Measurements from ENCODE around the gene FOXE3.
"Not testable (repeated sequence)": the region's sequence is repeated elsewhere in the genome, so short reads cannot be mapped to it uniquely, and the experiment has no call there.

FOXE3 gene

DNA sequence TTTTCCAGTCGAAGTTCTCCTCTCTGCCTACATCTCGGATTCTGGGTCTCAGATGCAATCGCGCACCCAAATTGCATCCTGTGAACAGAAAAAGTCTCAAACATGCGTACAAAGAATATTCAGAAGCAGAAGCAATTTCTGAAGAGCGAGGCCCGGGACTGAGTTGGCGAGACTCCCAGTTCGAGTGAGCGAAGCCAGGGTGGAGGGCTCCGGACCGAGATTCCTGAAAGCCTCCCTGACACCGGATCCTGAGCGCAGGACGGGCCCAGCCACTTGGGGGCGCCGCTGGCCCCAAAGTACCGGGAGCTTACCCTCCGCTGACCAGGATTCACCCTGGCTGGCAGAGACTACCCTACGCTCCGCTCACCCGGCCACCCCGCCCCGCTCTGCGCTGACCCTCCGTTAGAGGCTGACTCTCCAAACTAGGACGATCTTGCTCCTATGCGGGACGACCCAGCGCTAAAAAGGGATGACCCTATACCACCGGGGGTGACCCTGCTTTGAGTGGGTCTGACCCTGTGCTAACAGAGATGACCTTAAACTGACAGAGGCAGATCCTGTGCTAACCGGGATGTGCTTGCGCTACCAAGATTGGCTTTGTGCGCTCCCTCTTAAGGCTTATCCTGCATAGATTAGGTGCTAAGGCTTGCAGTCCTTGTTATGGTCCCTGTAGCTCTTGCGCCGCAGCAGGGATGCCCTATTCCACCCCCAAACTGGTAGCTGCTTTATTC is 33.9 kb downstream of the FOXE3 start:
- no peak overlapping the region for H3K4me3 Mint-ChIP-seq
- peaks cover 4% of the 10 kb centered on the region for H3K4me1 Mint-ChIP-seq
- ATAC-seq (replicated peaks; ENCODE audit: extremely low read depth, poor library complexity, severe bottlenecking) (no peak), DNase-seq (ENCODE audit: low spot score in 2 of 2) (no peak)
- no peak overlapping the region for H3K27ac Mint-ChIP-seq (ENCODE audit: low read depth)
- H3K9me3 Mint-ChIP-seq: no peaks in the 10 kb centered on the region
- H3K27me3 Mint-ChIP-seq: peaks cover 3% of the 10 kb centered on the region
- peaks cover 7% of the 10 kb centered on the region for H3K36me3 Mint-ChIP-seq (ENCODE audit: insufficient read depth)

DNA sequence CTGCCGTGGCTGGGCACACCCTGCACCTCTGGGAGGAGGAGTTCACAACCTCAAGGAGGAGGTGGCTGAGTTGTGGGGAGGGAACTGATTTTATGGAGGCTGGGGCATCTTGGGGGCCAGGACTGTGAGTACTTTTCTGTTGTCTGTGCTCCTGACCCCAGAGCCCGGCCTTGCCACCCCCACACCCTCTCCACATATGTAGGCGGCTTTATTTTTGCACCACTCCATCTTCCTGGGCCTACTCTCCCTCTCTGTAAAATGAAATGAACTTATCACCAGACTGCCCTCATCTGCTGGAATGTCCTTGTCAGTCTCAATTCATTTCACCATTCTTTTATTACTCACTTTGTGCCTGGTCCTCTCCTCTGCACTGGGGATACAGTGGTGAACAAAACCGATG is 34.5 kb downstream of the FOXE3 start:
- DNase-seq (ENCODE audit: low spot score in 2 of 2) (no peak), ATAC-seq (replicated peaks; ENCODE audit: extremely low read depth, poor library complexity, severe bottlenecking) (no peak)
- Mint-ChIP-seq H3K4me1 (peaks cover 4% of the 10 kb centered on the region), H3K9me3 (no peaks in the 10 kb centered on the region), H3K4me3 (no peak overlapping the region), H3K27me3 (peaks cover 10% of the 10 kb centered on the region), H3K36me3 (ENCODE audit: insufficient read depth) (peaks cover 6% of the 10 kb centered on the region), H3K27ac (ENCODE audit: low read depth) (no peak overlapping the region)

DNA sequence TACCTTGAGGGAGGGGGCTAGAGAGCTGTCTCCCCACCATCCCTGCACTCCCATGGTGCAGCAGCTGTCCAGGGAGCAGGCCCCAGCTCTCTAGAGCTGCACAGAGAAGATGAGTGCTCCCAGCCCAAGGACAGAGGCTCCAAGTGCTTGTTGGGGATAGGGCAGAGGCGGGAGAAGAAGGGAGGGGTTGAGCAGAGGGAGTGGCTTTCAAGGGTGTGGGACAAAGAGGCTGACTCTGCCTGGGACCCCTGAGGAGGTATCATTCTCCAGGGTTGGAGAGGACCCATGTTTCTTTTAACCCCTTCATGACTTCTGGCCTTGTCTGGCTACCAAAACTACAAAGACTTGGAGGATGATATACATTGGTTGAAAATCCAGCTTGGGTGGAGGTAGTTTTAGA is 36.3 kb downstream of the FOXE3 start:
- peaks cover 5% of the 10 kb centered on the region for H3K36me3 Mint-ChIP-seq (ENCODE audit: insufficient read depth)
- H3K4me3 Mint-ChIP-seq: no peak overlapping the region
- ATAC-seq (replicated peaks; ENCODE audit: extremely low read depth, poor library complexity, severe bottlenecking) (no peak), DNase-seq (ENCODE audit: low spot score in 2 of 2) (no peak)
- no peaks in the 10 kb centered on the region for H3K9me3 Mint-ChIP-seq
- no peak overlapping the region for H3K27ac Mint-ChIP-seq (ENCODE audit: low read depth)
- peaks cover 24% of the 10 kb centered on the region for H3K27me3 Mint-ChIP-seq
- no peaks in the 10 kb centered on the region for H3K4me1 Mint-ChIP-seq

DNA sequence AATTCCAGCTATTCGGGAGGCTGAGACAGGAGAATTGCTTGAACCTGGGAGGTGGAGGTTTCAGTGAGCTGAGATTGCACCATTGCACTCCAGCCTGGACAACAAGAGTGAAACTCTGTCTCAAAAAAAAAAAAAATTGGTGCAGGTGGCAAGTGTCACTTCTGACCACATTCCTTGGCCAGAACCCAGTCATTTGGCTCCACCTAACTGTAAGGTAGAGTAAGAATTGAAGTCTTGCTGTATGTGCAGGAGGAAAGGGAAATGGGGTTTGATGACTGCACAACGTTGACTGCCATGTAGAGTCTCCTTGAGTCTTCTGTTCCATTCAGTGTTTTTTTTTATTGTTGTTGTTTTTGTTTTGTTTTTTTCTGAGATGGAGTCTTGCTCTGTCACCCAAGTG is 37.8 kb downstream of the FOXE3 start:
- not testable (repeated sequence) for ATAC-seq (replicated peaks; ENCODE audit: extremely low read depth, poor library complexity, severe bottlenecking); H3K4me3 Mint-ChIP-seq; H3K4me1 Mint-ChIP-seq; H3K9me3 Mint-ChIP-seq; DNase-seq (ENCODE audit: low spot score in 2 of 2); H3K27ac Mint-ChIP-seq (ENCODE audit: low read depth); H3K36me3 Mint-ChIP-seq (ENCODE audit: insufficient read depth)
- peaks cover 39% of the 10 kb centered on the region for H3K27me3 Mint-ChIP-seq

DNA sequence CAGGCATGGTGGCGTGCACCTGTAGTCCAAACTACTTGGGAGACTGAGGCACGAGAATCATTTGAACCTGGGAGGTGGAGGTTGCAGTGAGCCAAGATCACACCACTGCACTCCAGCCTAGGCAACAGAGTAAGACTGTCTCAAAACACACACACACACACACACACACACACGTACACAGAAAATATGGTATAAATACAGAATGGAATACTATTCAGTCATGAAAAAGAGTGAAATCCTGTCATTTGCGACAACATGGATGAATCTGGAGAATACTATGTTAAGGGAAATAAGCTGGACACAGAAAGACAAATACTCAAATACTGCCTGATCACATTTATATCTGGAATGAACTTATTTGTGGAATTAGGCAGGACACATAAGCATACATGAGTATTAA is 40.2 kb downstream of the FOXE3 start:
- Mint-ChIP-seq H3K27ac (ENCODE audit: low read depth) (no peak overlapping the region), H3K36me3 (ENCODE audit: insufficient read depth) (peaks cover 5% of the 10 kb centered on the region), H3K27me3 (peaks cover 57% of the 10 kb centered on the region), H3K4me3 (no peak overlapping the region), H3K9me3 (no peaks in the 10 kb centered on the region), H3K4me1 (no peaks in the 10 kb centered on the region)
- no peak for DNase-seq (ENCODE audit: low spot score in 2 of 2)
- ATAC-seq (replicated peaks; ENCODE audit: extremely low read depth, poor library complexity, severe bottlenecking): no peak

DNA sequence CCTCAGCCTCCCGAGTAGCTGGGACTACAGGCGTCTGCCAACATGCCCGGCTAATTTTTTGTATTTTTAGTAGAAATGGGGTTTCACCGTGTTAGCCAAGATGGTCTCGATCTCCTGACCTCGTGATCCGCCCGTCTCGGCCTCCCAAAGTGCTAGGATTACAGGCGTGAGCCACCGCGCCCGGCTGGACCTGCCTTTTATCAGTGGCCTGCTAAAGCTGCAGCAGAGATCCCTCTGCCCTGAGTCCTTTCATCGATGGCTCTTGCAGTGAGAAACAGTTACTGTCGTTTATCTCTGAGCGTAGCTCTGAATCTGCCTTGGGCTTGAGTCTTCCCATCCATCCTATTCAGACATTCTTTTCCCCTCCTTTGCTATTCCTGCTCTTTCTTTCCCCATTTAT is 41.5 kb downstream of the FOXE3 start:
- not testable (repeated sequence) for H3K4me3 Mint-ChIP-seq; H3K9me3 Mint-ChIP-seq; DNase-seq (ENCODE audit: low spot score in 2 of 2); H3K36me3 Mint-ChIP-seq (ENCODE audit: insufficient read depth); ATAC-seq (replicated peaks; ENCODE audit: extremely low read depth, poor library complexity, severe bottlenecking); H3K27ac Mint-ChIP-seq (ENCODE audit: low read depth); H3K4me1 Mint-ChIP-seq
- H3K27me3 Mint-ChIP-seq: peaks cover 70% of the 10 kb centered on the region

DNA sequence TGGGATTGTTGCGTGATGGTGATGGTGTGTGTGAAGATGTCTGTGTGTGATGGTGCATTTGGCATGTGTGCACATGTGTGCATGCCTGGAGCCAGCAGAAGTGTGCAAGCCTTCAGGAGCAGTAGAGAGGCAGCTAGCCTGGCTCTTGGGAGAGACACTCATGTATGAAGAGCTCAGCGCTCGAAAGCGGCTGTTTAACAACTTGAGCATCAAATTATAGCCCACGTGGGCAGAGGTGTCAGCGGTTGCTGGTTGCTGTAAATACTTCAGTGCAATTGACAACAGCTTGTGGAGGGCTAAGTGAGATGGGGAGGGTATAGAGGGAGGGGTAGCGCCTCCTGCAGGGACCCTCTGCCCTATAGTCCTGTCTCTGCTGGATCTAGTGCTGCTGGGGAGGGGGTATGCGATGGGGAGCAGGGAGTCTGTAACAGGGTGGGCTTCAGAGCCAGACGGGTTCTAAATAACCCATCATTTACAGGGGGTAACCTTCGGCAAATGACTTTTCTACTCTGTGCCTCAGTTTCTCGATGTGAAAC is 43.2 kb downstream of the FOXE3 start:
- DNase-seq (ENCODE audit: low spot score in 2 of 2) (no peak), ATAC-seq (replicated peaks; ENCODE audit: extremely low read depth, poor library complexity, severe bottlenecking) (no peak)
- Mint-ChIP-seq H3K27ac (ENCODE audit: low read depth) (no peak overlapping the region), H3K27me3 (peaks cover 83% of the 10 kb centered on the region), H3K36me3 (ENCODE audit: insufficient read depth) (no peaks in the 10 kb centered on the region), H3K9me3 (no peaks in the 10 kb centered on the region), H3K4me3 (no peak overlapping the region), H3K4me1 (no peaks in the 10 kb centered on the region)

DNA sequence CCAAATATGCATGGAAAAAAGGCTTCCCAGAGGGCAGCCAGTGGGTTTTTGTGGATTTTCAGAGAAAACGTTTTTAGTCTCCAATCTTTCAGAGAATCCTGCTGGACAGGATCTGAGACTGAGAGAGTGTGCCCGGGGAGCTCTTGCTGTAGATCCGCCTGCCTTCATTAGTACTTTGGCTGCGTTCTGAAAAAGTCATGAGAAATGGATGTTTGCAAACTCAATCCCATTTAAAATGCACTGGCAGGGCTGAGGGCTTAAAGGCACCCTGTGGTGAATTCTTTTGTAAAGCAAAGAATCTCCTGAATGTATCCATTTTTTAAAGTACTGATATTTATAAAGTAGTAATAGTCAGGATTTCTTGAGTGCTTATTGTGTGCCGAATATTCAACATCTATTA is 44.0 kb downstream of the FOXE3 start:
- no peak for DNase-seq (ENCODE audit: low spot score in 2 of 2)
- Mint-ChIP-seq H3K4me1 (no peaks in the 10 kb centered on the region), H3K9me3 (no peaks in the 10 kb centered on the region), H3K36me3 (ENCODE audit: insufficient read depth) (no peaks in the 10 kb centered on the region), H3K4me3 (no peak overlapping the region), H3K27ac (ENCODE audit: low read depth) (no peak overlapping the region), H3K27me3 (peaks cover 79% of the 10 kb centered on the region)
- ATAC-seq (replicated peaks; ENCODE audit: extremely low read depth, poor library complexity, severe bottlenecking): no peak

DNA sequence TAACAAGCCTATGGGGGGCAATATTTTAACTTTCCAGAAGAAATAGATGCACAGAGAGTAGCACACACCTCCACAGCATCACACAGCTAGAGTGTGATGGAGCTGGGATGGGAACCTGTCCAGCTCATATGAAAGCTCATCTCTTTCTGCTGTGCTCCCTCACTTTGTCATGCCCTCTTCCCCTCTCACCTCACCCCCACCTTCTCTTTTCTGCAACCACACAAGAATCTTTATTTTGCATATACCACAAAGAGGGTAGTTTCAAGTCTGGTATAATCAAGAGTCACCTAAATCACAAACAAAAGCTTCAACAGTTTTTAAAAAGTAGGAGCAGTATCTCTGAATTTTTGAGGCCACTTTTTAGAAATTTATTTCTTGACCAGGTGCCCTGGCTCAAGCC is 44.4 kb downstream of the FOXE3 start:
- no peak overlapping the region for H3K27ac Mint-ChIP-seq (ENCODE audit: low read depth)
- H3K36me3 Mint-ChIP-seq (ENCODE audit: insufficient read depth): no peaks in the 10 kb centered on the region
- H3K9me3 Mint-ChIP-seq: no peaks in the 10 kb centered on the region
- peaks cover 74% of the 10 kb centered on the region for H3K27me3 Mint-ChIP-seq
- no peak overlapping the region for H3K4me3 Mint-ChIP-seq
- DNase-seq (ENCODE audit: low spot score in 2 of 2): no peak
- H3K4me1 Mint-ChIP-seq: no peaks in the 10 kb centered on the region
- no peak for ATAC-seq (replicated peaks; ENCODE audit: extremely low read depth, poor library complexity, severe bottlenecking)

DNA sequence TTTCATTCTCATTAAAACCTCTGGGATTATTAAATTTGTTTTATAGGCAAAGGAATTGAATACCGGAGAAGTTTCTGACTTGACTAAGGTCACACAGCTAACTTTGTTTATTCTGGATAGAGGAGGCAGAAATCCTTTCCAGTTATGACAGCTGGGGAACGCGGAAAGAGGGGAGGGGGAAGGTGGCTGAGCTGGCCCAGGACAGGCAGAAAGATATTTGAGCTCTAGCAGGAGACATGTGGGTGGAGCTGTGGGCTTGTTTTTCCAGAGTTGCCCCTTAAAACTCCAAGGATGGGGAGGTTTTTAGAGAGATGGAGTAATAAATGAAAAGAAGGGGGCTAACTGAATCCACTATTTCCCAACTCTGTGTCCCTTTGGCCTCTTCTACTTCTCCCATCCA is 49.5 kb downstream of the FOXE3 start:
- ATAC-seq (replicated peaks; ENCODE audit: extremely low read depth, poor library complexity, severe bottlenecking) (no peak), DNase-seq (ENCODE audit: low spot score in 2 of 2) (no peak)
- no peaks in the 10 kb centered on the region for H3K4me1 Mint-ChIP-seq
- H3K4me3 Mint-ChIP-seq: no peak overlapping the region
- H3K36me3 Mint-ChIP-seq (ENCODE audit: insufficient read depth): no peaks in the 10 kb centered on the region
- no peaks in the 10 kb centered on the region for H3K9me3 Mint-ChIP-seq
- peaks cover 32% of the 10 kb centered on the region for H3K27me3 Mint-ChIP-seq
- H3K27ac Mint-ChIP-seq (ENCODE audit: low read depth): no peak overlapping the region
